ENCODE results near the gene FCRL4.

- TF ChIP-seq CTCF (IDR thresholded peaks at IDR 0.05; ENCODE audit: low read length) (no peak), EZH2 (IDR thresholded peaks at IDR 0.05; ENCODE audit: borderline replicate concordance, low read length) (no peak)
Measured at GRCh38 chr1:157641177-157641576, 43.3 kb upstream of the FCRL4 start.

All from OCI-LY1 (cell line).